Prostate gland (tissue), 2 donors: Measurements from ENCODE around the gene HMGCR. TPM values are rescaled to one million over a fixed set of nuclear protein-coding genes. Genes with fewer than 3 reads are reported as not detected.

Experiments used
- DNase-seq: peaks from one replicate; pipeline ENCODE4 v3.0.0-alpha.2; 2019; ENCODE audit warnings: low spot score
- H3K27ac ChIP-seq, 2 donors: fragments of 200-600 bp; sonication (generic); 2 replicates each; pipeline ENCODE4 v1.5.1; 2017 to 2019
- H3K27me3 ChIP-seq: fragments of 200-600 bp; sonication (generic); replicated peaks from 2 replicates; pipeline ENCODE4 v1.5.1; 2019; ENCODE audit not compliant: insufficient read depth
- H3K36me3 ChIP-seq, 2 donors: fragments of 200-600 bp; sonication (generic); 1 replicate in 1 of 2; 2 replicates in 1 of 2; pipeline versions ENCODE4 v1.5.1 to v1.8.1; 2017 to 2019
- H3K4me1 ChIP-seq: fragments of 200-600 bp; sonication (generic); replicated peaks from 2 replicates; pipeline ENCODE4 v1.5.1; 2019
- H3K4me3 ChIP-seq, 2 donors: fragments of 200-600 bp; sonication (generic); 2 replicates each; pipeline ENCODE4 v1.5.1; 2017 to 2019
- H3K9me3 ChIP-seq: fragments of 200-600 bp; sonication (generic); 2 replicates; pipeline ENCODE4 v1.5.1; 2017
- CTCF ChIP-seq, 4 experiments: fragments of 200-600 bp in 2 of 4; fragments of 450-650 bp in 2 of 4; sonication (generic) in 2 of 4; IDR thresholded peaks; 1 replicate in 3 of 4; 2 replicates in 1 of 4; pipeline ENCODE4 v1.5.1; 2016 to 2019; ENCODE audit warnings: antibody characterized with exemption in 4 of 4, mild to moderate bottlenecking in 2 of 4, moderate library complexity in 2 of 4
- POLR2A ChIP-seq: fragments of 450-650 bp; IDR thresholded peaks from one replicate; pipeline ENCODE4 v1.6.1; 2016; ENCODE audit warnings: antibody characterized with exemption, mild to moderate bottlenecking
- POLR2AphosphoS5 ChIP-seq: sonication (generic); formaldehyde crosslinking; IDR thresholded peaks from one replicate; pipeline ENCODE4 v1.6.1; 2017; ENCODE audit warnings: antibody characterized with exemption
- WGBS: methylation state at CpG from one replicate; pipeline ENCODE4 v1.1.5; 2018; 5-methylcytosine and 5-hydroxymethylcytosine counted together
- intact Hi-C: fragments of 100-400 bp; cut with DNase I; formaldehyde crosslinking; loops from one replicate; pipeline ENCODE4 v1.14.2; 2022
- total RNA-seq, 2 donors: library from RNA; depleted of rRNA; stranded (reverse); fragments of >200 nt; gene quantifications; one replicate each; pipeline ENCODE4 v1.1.0, GENCODE V29; 2016

HMGCR gene
- total RNA-seq, 2 donors from 2014 or later: 20.6 to 38.2 TPM

GRCh38 chr5:75389430-75389829 is 52.4 kb downstream of the HMGCR start:
- no peaks in the 10 kb centered on the region for H3K27me3 ChIP-seq
- H3K9me3 ChIP-seq: no peaks in the 10 kb centered on the region
- WGBS: 97% methylated on average over 2 of the region's 2 CpGs
- intact Hi-C loops: no loop called here
- H3K4me1 ChIP-seq: no peaks in the 10 kb centered on the region
- no peak for DNase-seq
- H3K36me3 ChIP-seq: no peaks in the 10 kb centered on the region
- TF ChIP-seq CTCF (IDR thresholded peaks at IDR 0.05): no peak
- no peak for TF ChIP-seq POLR2A
- no peak overlapping the region for H3K4me3 ChIP-seq
- no peak overlapping the region for H3K27ac ChIP-seq

GRCh38 chr5:75395277-75395676 is 58.3 kb downstream of the HMGCR start:
- Histone ChIP-seq H3K27ac (no peak overlapping the region), H3K36me3 (no peaks in the 10 kb centered on the region), H3K27me3 (no peaks in the 10 kb centered on the region), H3K9me3 (no peaks in the 10 kb centered on the region), H3K4me1 (no peaks in the 10 kb centered on the region), H3K4me3 (no peak overlapping the region)
- TF ChIP-seq POLR2AphosphoS5: no peak
- no peak for TF ChIP-seq CTCF (IDR thresholded peaks at IDR 0.05)
- TF ChIP-seq POLR2A: no peak
- 94% methylated on average over 3 of the region's 3 CpGs for WGBS
- intact Hi-C loops: no loop called here
- DNase-seq: no peak

GRCh38 chr5:75405296-75405695 is 68.3 kb downstream of the HMGCR start:
- H3K4me1 ChIP-seq: no peaks in the 10 kb centered on the region
- WGBS: 80% methylated on average over 3 of the region's 3 CpGs
- no peak overlapping the region for H3K27ac ChIP-seq
- TF ChIP-seq POLR2A (no peak), POLR2AphosphoS5 (no peak), CTCF (IDR thresholded peaks at IDR 0.05) (no peak)
- DNase-seq: no peak
- H3K36me3 ChIP-seq: no peaks in the 10 kb centered on the region
- H3K9me3 ChIP-seq: no peaks in the 10 kb centered on the region
- intact Hi-C loops: no loop called here
- H3K27me3 ChIP-seq: no peaks in the 10 kb centered on the region
- H3K4me3 ChIP-seq: no peak overlapping the region

Other genes starting within 250 kb of the HMGCR start
- 1 to 10 TPM in 1 of 2 donors, under 1 TPM in 1; 0.41 to 3.7 TPM for gene ANKRD31, start 100.3 kb upstream of the HMGCR start, total RNA-seq
- 10 to 100 TPM; 32.3 to 35.5 TPM for gene CERT1, start 174.4 kb downstream of the HMGCR start, total RNA-seq
- gene POLK, start 174.7 kb downstream of the HMGCR start, total RNA-seq: 10 to 100 TPM; 28.4 to 33.6 TPM